ENCODE data around the gene TMC1.
"Not testable (repeated sequence)": the region's sequence is repeated elsewhere in the genome, so short reads cannot be mapped to it uniquely, and the experiment has no call there.

GRCh38 chr9:72845052-72845451 is 323.6 kb downstream of the TMC1 start:
- not testable (repeated sequence) for TF ChIP-seq SP1 (IDR thresholded peaks at IDR 0.05; ENCODE audit: low read depth, low read length); HDAC2 (IDR thresholded peaks at IDR 0.05; ENCODE audit: borderline replicate concordance in 1 of 2, low read depth in 2 of 2, low read length in 2 of 2); NRF1 (IDR thresholded peaks at IDR 0.05; ENCODE audit: low read depth, low read length); ZNF274 (IDR thresholded peaks at IDR 0.05; ENCODE audit: borderline replicate concordance, extremely low read depth, low read length); EZH2 (IDR thresholded peaks at IDR 0.05; ENCODE audit: low read depth, low read length, severe bottlenecking); CEBPB (IDR thresholded peaks at IDR 0.05; ENCODE audit: low read depth, low read length); POLR2A (IDR thresholded peaks at IDR 0.05; ENCODE audit: control extremely low read depth in 1 of 2, low read depth in 2 of 2, low read length in 2 of 2); EGR1 (IDR thresholded peaks at IDR 0.05; ENCODE audit: borderline replicate concordance, low read depth, low read length); EP300 (IDR thresholded peaks at IDR 0.05; ENCODE audit: borderline replicate concordance in 1 of 2, low read depth in 2 of 2, low read length in 2 of 2); MAX (IDR thresholded peaks at IDR 0.05); RXRA (IDR thresholded peaks at IDR 0.05; ENCODE audit: insufficient read depth, low read depth, low read length)
- TF ChIP-seq, protein P1, sequence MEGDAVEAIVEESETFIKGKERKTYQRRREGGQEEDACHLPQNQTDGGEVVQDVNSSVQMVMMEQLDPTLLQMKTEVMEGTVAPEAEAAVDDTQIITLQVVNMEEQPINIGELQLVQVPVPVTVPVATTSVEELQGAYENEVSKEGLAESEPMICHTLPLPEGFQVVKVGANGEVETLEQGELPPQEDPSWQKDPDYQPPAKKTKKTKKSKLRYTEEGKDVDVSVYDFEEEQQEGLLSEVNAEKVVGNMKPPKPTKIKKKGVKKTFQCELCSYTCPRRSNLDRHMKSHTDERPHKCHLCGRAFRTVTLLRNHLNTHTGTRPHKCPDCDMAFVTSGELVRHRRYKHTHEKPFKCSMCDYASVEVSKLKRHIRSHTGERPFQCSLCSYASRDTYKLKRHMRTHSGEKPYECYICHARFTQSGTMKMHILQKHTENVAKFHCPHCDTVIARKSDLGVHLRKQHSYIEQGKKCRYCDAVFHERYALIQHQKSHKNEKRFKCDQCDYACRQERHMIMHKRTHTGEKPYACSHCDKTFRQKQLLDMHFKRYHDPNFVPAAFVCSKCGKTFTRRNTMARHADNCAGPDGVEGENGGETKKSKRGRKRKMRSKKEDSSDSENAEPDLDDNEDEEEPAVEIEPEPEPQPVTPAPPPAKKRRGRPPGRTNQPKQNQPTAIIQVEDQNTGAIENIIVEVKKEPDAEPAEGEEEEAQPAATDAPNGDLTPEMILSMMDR (IDR thresholded peaks at IDR 0.05; ENCODE audit: control extremely low read depth in 1 of 3, insufficient read depth in 1 of 3, low read depth in 1 of 3, low read length in 3 of 3): not testable (repeated sequence)
- TF ChIP-seq, protein P2, sequence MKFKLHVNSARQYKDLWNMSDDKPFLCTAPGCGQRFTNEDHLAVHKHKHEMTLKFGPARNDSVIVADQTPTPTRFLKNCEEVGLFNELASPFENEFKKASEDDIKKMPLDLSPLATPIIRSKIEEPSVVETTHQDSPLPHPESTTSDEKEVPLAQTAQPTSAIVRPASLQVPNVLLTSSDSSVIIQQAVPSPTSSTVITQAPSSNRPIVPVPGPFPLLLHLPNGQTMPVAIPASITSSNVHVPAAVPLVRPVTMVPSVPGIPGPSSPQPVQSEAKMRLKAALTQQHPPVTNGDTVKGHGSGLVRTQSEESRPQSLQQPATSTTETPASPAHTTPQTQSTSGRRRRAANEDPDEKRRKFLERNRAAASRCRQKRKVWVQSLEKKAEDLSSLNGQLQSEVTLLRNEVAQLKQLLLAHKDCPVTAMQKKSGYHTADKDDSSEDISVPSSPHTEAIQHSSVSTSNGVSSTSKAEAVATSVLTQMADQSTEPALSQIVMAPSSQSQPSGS (IDR thresholded peaks at IDR 0.05; ENCODE audit: low read length): not testable (repeated sequence)
- TF ChIP-seq, protein P3, sequence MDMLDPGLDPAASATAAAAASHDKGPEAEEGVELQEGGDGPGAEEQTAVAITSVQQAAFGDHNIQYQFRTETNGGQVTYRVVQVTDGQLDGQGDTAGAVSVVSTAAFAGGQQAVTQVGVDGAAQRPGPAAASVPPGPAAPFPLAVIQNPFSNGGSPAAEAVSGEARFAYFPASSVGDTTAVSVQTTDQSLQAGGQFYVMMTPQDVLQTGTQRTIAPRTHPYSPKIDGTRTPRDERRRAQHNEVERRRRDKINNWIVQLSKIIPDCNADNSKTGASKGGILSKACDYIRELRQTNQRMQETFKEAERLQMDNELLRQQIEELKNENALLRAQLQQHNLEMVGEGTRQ (IDR thresholded peaks at IDR 0.05; ENCODE audit: low read length): not testable (repeated sequence)

All from H1 (cell line).